GM15510 (cell line): Measurements from ENCODE around the gene FOCAD.

Experiments
- POLR2A ChIP-seq: IDR thresholded peaks from 3 replicates; pipeline ENCODE4 v1.6.1; 2011; ENCODE audit warnings: borderline replicate concordance; ENCODE audit not compliant: insufficient read length; ENCODE audit errors: extremely low read depth

FOCAD gene

DNA sequence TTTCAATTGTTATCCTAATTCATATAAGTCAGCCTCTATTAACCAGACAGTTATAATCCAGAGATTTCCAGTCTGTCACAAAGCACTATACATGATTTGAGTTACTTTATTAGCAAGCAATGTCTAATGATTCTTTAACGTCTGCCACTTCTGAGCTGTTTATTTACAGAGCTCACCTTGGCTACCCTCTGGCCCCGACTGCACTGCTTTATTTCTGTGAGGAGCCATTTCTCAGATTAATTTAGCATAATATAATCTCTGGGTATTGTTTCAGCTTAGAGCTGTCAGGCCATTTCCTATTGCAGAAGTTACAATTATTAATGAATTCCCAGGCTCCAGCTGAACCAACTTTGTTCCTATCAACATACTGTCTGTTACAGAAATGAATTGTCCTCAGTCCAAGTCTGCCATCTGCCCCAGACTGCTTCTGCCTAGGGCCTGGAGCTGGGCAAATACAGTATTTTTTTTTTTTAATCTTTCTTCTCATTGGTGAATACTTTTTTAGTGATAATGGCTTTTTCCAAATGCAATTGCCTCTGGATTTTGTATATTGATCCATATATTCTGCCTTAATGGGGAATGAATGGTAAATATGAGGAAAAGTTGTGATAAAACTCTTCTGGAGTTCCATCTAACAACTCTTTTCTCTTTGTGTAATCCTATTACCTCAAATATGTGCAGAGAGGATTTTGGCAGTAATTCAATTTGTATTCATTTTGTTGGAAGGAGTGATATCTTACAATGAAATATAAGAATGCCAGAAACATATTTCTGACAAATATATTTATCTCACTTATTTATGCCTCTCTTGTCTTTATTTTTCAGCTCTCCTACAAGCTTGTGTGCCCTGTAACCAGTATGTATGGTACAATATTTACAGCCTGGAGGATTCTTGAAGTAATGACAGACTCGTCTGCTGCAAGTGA lies 104.7 kb downstream of the FOCAD start:
- TF ChIP-seq POLR2A, result no peak

- no peak for TF ChIP-seq POLR2A
Measured at GRCh38 chr9:20790721-20791120, 106.7 kb downstream of the FOCAD start.

- TF ChIP-seq POLR2A, result no peak
Measured at GRCh38 chr9:20791682-20792081, 107.6 kb downstream of the FOCAD start.

GRCh38 chr9:20804489-20805250 lies 120.6 kb downstream of the FOCAD start:
- TF ChIP-seq POLR2A, result no peak

DNA sequence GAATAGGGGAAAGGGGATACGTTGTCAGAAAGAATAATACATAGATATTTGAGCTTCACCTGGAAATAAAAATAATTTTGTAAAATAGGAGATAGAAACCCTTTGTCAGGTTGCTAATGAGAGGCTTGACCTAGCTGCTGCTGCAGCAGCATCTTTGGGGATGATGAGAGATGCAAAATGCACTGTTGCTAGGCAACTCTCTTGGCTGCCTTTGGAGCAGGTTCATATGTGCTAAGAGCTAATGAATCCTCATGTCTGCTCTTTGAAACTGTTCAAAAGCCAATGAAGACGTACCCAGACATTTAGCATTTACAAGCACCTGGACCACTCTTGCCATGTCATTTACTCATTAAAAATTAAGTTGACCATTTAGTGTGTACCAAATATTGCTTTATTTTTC lies 121.7 kb downstream of the FOCAD start:
- TF ChIP-seq POLR2A, result no peak

DNA sequence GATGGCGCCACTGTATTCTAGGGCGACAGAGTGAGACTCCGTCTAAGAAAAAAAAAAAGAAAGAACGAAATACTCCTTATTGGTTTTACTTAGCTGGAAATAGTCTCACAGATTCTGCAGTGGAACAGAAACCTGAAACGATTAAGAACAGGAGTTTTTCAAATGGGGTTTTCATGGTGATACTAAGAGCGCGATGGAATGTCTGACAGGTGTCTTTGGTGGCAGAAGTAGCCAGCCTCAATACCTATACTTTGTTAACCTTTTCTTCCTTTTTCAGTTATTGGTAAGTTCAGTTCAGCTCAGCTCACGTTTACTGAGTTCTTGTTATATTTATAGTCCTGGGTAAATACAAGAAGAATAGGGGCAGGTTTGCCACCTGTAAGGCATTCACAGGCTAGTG lies 123.9 kb downstream of the FOCAD start:
- no peak for TF ChIP-seq POLR2A

GRCh38 chr9:20811872-20812271 lies 127.8 kb downstream of the FOCAD start:
- TF ChIP-seq POLR2A, result no peak

GRCh38 chr9:20815923-20816703 lies 132.1 kb downstream of the FOCAD start:
- TF ChIP-seq POLR2A, result no peak

- TF ChIP-seq POLR2A, result no peak
Measured at GRCh38 chr9:20823051-20823450, 139.0 kb downstream of the FOCAD start.

DNA sequence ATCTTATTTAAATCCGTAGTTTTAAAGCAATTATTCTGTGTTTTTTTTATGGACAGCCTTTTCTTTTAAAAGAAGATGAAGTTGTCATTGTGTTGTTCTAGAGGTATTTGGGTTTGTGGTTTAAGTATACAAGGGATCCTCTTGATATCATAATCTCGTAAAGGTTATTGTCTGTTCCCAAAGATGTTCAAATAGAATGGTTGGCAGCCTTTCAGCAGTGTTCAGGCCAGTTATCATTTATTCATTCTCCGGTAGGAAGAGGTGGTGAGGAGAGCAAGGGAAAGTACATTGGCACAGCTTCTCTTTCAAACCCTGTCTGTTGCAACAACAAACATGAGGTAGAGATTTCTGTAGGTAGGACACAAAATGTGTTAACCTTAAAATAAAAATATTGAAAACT lies 147.0 kb downstream of the FOCAD start:
- TF ChIP-seq POLR2A, result no peak

DNA sequence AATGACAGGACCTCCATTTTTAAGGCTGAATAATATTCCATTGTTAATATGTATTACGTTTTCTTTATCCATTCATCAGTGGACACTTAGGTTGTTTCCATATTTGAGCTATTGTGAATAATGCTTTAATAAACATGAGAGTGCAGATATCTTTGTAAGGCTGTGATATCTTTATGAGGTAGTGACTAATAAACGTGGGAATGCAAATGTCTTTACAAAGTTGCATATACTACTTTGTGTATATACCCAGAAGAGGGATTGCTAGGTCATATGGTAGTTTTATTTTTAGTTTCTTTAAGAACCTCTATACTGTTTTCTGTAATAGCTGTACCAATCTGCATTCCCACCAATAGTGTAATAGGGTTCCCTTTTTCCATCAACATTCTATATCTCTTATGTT lies 148.7 kb downstream of the FOCAD start:
- TF ChIP-seq POLR2A, result no peak

DNA sequence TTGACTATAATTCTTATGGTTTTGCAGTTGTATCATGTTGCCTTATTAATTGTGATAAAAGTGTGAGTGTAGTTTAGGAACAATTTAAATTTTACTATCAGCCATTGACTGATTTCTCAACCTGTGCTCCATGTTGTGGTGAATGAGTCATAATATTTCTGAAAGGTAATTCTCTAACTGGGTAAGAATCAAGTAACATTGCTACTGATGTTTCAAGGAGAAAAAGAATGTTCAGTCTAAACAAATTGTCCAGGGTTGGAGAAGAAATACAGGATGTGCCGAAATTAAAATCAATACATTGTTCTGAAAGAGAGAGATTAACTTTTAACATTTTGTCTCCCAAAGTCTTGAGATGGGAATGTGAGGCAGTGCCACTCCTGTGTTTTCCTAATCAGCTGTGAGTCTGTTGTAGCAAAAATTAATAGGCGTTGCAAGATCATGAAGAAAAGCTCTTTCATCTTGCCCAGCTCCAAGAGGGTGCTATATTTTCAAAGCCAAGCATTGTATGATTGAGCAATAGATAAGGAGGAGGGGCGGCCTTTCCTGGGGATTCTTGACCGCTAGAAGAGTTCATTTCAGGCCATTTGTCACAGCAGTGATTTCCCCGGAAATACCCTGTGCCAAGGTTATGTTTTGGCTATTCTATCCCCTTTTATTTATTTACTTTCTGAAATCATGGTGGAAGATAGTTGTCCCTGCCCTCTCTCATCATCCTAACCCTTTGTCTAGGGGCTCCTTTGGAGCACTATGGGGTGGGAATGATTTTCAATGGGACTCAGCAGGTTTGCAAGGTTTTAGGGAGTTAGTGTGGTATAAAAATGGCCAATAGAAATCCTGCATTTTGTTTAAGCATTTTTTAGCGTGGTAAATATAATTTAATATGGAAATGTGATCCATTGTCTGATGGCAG lies 151.6 kb downstream of the FOCAD start:
- TF ChIP-seq POLR2A, result no peak

DNA sequence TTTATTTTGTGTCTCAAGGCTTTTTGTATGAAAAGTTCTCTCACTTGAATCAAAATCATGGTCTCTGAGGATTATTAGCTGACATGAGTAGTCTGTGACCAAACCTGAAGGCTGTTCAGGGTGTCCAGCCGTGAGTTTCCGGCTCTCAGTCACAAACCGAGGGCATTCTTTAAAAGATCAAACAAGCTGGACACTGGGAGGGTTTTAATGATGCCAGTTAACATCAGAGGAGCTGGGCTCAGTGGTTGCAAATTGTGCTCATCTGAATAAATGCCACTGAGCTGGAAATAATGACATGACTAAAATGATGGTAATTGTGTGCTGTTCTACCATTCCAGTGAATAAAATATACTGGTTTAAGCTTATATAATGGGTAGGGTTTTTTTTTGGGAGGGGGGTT lies 153.1 kb downstream of the FOCAD start:
- TF ChIP-seq POLR2A, result no peak

DNA sequence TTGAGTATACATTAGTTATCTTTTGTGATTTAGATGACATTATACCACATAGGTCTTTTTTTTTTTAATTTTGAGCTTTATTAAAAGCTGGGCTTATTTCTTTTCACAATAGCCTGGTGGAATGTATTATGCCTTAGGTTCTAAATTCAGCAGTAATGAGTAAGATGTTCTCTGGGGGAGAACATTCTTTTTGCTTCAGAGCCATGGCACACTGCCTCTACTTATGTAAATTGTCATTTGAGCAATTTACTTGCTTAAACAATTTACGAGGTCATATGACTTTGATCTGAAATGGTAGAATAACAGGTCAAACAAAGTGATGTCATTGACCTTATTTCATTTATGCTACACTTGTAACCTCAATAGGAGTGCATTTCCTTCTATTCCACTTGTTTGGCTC lies 154.2 kb downstream of the FOCAD start:
- no peak for TF ChIP-seq POLR2A
